A673 (cell line): ENCODE measurements around the gene SRRM4.

Source experiments
- EZH2 ChIP-seq: fragments of 200-600 bp; sonication (generic); IDR thresholded peaks from 2 replicates; pipeline ENCODE4 v1.6.1; 2017; ENCODE audit warnings: borderline replicate concordance, low read depth, mild to moderate bottlenecking, mixed read lengths, antibody characterized with exemption, low read length; ENCODE audit not compliant: poor library complexity, severe bottlenecking
- TF ChIP-seq, protein P1 (sequence below): fragments of 300-800, 200-600 bp; sonication (generic); conservative IDR thresholded peaks from 2 replicates; pipeline ENCODE4 v1.5.1; 2017; ENCODE audit warnings: low read depth, mild to moderate bottlenecking, antibody characterized with exemption, low read length, moderate library complexity, mixed read lengths

DNA sequence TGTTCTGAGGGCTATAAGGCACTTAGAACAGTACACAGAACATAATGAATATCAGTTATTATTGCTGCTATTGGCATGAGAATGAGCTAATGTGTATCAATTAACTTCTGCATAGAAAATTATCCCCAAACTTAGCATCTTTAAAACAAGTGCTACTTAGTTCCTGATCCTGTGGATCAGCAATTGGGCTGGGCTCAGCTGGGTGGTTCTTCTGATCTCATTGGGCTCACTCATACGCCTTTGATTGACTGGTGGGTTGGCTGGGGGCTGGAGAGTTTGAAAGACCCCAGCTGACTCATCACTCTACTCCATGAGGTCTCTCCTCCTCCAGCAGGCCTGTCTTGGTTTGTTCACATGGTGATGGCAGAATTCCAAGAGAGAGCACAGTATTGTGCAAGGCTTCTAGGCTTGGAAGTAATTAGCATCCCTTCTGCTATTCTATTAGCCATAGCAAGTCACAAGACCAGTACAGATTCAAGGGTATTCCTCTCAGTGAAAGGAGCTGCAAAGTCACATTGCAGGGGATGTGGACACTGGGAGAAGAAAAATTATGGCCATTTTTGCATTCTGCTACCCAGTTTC lies 170.2 kb downstream of the SRRM4 start:
- TF ChIP-seq, protein P1, sequence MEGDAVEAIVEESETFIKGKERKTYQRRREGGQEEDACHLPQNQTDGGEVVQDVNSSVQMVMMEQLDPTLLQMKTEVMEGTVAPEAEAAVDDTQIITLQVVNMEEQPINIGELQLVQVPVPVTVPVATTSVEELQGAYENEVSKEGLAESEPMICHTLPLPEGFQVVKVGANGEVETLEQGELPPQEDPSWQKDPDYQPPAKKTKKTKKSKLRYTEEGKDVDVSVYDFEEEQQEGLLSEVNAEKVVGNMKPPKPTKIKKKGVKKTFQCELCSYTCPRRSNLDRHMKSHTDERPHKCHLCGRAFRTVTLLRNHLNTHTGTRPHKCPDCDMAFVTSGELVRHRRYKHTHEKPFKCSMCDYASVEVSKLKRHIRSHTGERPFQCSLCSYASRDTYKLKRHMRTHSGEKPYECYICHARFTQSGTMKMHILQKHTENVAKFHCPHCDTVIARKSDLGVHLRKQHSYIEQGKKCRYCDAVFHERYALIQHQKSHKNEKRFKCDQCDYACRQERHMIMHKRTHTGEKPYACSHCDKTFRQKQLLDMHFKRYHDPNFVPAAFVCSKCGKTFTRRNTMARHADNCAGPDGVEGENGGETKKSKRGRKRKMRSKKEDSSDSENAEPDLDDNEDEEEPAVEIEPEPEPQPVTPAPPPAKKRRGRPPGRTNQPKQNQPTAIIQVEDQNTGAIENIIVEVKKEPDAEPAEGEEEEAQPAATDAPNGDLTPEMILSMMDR: no peak
- no peak for TF ChIP-seq EZH2
